Uterus (tissue), 4 donors: ENCODE results near the gene COA1. TPM values are rescaled to one million over a fixed set of nuclear protein-coding genes. Genes with fewer than 3 reads are reported as not detected.
"Not testable (repeated sequence)": the region's sequence is repeated elsewhere in the genome, so short reads cannot be mapped to it uniquely, and the experiment has no call there.

Source experiments
- DNase-seq, 2 donors: peaks; one replicate each; pipeline ENCODE4 v3.0.0-alpha.2; 2019 to 2020
- H3K27ac ChIP-seq, 2 donors: fragments of 200-600 bp; sonication (generic); 1 replicate in 1 of 2; 2 replicates in 1 of 2; pipeline ENCODE4 v1.5.1; 2016 to 2018
- H3K27me3 ChIP-seq, 2 donors: fragments of 200-600 bp; sonication (generic); one replicate each; pipeline ENCODE4 v1.5.1; 2018 to 2019; ENCODE audit warnings: control low read depth in 1 of 2
- H3K36me3 ChIP-seq, 2 donors: fragments of 200-600 bp; sonication (generic); one replicate each; pipeline ENCODE4 v1.5.1; 2019; ENCODE audit warnings: control low read depth in 1 of 2
- H3K4me1 ChIP-seq, 2 donors: fragments of 200-600 bp; sonication (generic); one replicate each; pipeline ENCODE4 v1.5.1; 2018 to 2019; ENCODE audit warnings: control low read depth in 1 of 2
- H3K4me3 ChIP-seq, 2 donors: fragments of 200-600 bp; sonication (generic); 1 replicate in 1 of 2; 2 replicates in 1 of 2; pipeline ENCODE4 v1.5.1; 2018 to 2019; ENCODE audit warnings: mild to moderate bottlenecking in 1 of 2
- H3K9me3 ChIP-seq, 2 donors: fragments of 200-600 bp; sonication (generic); one replicate each; pipeline ENCODE4 v1.5.1; 2019; ENCODE audit warnings: control low read depth in 1 of 2
- CTCF ChIP-seq, 4 experiments: fragments of 200-600 bp in 2 of 4; fragments of 450-650 bp in 2 of 4; sonication (generic) in 2 of 4; IDR thresholded peaks; one replicate each; pipeline ENCODE4 v1.5.1; 2016 to 2019; ENCODE audit warnings: antibody characterized with exemption in 4 of 4, mild to moderate bottlenecking in 2 of 4, moderate library complexity in 1 of 4
- POLR2A ChIP-seq, 2 donors: fragments of 450-650 bp; IDR thresholded peaks; one replicate each; pipeline ENCODE4 v1.6.1; 2016; ENCODE audit warnings: antibody characterized with exemption in 2 of 2, mild to moderate bottlenecking in 1 of 2, moderate library complexity in 1 of 2
- intact Hi-C: fragments of 100-400 bp; cut with DNase I; formaldehyde crosslinking; loops from one replicate; pipeline ENCODE4 v1.15.1; 2023; ENCODE audit warnings: low total_unique reads
- total RNA-seq, 4 donors: library from RNA; depleted of rRNA in 3 of 4; stranded (reverse); fragments of >200 nt in 3 of 4; gene quantifications; one replicate each; pipeline versions ENCODE4 v1.1.0 to v1.2.4, GENCODE V29; 2014 to 2023
- donor health status: DM: yes; HTN: yes; CAD: no.

Gene COA1
- total RNA-seq, 4 donors from 2014 or later: 30.0 to 83.6 (median 76.6) TPM

DNA sequence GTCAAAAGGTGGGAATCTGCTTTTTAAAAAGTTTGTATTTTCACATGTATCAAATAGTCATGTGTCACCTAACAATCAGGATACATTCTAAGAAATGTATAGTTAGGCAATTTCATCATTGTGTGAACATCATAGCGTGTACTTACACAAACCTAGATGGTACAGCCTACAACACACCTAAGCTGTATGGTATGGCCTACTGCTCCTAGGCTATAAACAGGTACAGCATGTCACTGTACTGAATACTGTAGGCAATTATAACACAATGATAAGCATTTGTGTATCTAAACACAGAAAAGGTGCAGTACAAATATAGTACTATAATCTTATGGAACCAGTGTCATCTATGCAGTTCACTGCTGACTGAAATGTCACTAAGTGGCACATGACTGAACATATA lies 17.8 kb downstream of the COA1 start:
- no peaks in the 10 kb centered on the region for H3K36me3 ChIP-seq
- no peak overlapping the region for H3K4me3 ChIP-seq
- H3K9me3 ChIP-seq: no peaks in the 10 kb centered on the region
- no peak for TF ChIP-seq POLR2A (IDR thresholded peaks at IDR 0.05)
- TF ChIP-seq CTCF (IDR thresholded peaks at IDR 0.05): no peak
- no peaks in the 10 kb centered on the region for H3K27me3 ChIP-seq
- H3K4me1 ChIP-seq: no peaks in the 10 kb centered on the region
- no peak for DNase-seq
- H3K27ac ChIP-seq: no peak overlapping the region
- intact Hi-C loops: no loop called here

DNA sequence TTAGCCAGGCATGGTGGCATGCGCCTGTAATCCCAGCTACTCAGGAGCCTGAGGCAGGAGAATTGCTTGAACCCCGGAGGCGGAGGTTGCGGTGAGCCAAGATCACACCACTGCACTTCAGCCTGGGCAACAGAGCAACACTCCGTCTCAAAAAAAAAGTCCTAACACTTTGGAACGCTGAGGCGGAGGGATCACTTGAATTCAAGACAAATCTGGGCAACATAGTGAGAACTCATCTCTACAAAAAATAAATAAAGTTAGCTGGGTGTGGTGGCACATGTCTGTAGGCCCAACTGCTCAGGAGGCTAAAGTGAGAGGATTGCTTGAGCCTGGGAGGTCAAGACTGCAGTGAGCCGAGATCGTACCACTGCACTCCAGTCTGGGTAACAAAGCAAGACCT lies 21.3 kb downstream of the COA1 start:
- H3K4me1 ChIP-seq, H3K4me3 ChIP-seq, H3K27me3 ChIP-seq, H3K27ac ChIP-seq, H3K9me3 ChIP-seq, DNase-seq, intact Hi-C loops, H3K36me3 ChIP-seq: not testable (repeated sequence)

DNA sequence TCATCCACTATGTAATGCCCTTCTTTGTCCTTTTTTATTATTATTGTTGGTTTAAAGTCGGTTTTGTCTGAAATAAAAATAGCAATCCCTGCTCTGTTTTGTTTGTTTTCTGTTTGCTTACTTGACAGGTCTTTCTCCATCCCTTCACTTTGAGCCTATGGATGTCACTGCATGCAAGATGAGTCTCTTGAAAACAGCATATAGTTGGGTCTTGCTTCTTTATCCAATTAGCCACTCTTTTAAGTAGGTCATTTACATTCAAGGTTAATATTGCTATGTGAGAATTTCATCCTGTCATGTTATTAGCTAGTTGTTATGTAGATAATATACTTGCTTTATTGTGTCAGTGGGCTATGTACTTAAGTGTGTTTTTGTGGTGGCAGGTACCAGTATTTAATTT lies 25.8 kb downstream of the COA1 start:
- no peak for TF ChIP-seq POLR2A (IDR thresholded peaks at IDR 0.05)
- TF ChIP-seq CTCF (IDR thresholded peaks at IDR 0.05): no peak
- no peaks in the 10 kb centered on the region for H3K27me3 ChIP-seq
- intact Hi-C loops: no loop called here

GRCh38 chr7:43702974-43703373 lies 26.3 kb downstream of the COA1 start:
- no peak for DNase-seq
- TF ChIP-seq POLR2A (IDR thresholded peaks at IDR 0.05) (no peak), CTCF (IDR thresholded peaks at IDR 0.05) (no peak)
- intact Hi-C loops: no loop called here
- no peaks in the 10 kb centered on the region for H3K4me1 ChIP-seq
- H3K27ac ChIP-seq: no peak overlapping the region
- no peaks in the 10 kb centered on the region for H3K27me3 ChIP-seq
- no peak overlapping the region for H3K4me3 ChIP-seq
- no peaks in the 10 kb centered on the region for H3K36me3 ChIP-seq
- no peaks in the 10 kb centered on the region for H3K9me3 ChIP-seq

More for the DNA sequence above, 25.8 kb downstream of the COA1 start:
- Histone ChIP-seq H3K4me1 (no peaks in the 10 kb centered on the region), H3K4me3 (no peak overlapping the region), H3K27ac (no peak overlapping the region), H3K36me3 (no peaks in the 10 kb centered on the region), H3K9me3 (no peaks in the 10 kb centered on the region)
- no peak for DNase-seq

GRCh38 chr7:43701929-43702328 lies 27.4 kb downstream of the COA1 start:
- intact Hi-C loops: no loop called here

More at GRCh38 chr7:43701929-43702328, 27.4 kb downstream of the COA1 start:
- no peak overlapping the region for H3K27ac ChIP-seq
- no peaks in the 10 kb centered on the region for H3K36me3 ChIP-seq
- H3K9me3 ChIP-seq: no peaks in the 10 kb centered on the region
- no peak for DNase-seq
- H3K4me3 ChIP-seq: no peak overlapping the region
- TF ChIP-seq CTCF (IDR thresholded peaks at IDR 0.05) (no peak), POLR2A (IDR thresholded peaks at IDR 0.05) (no peak)
- H3K27me3 ChIP-seq: no peaks in the 10 kb centered on the region
- H3K4me1 ChIP-seq: no peaks in the 10 kb centered on the region
